K562 (cell line): Measurements from ENCODE around the gene BAK1. TPM values are rescaled to one million over a fixed set of nuclear protein-coding genes. Genes with fewer than 3 reads are reported as not detected.
A peak's percentile ranks its signal among the peaks of the same experiment; 100 is the strongest.

Experiments used
- ATAC-seq: fragments of 200-7000 bp; cut with Tn5 transposase; 3 replicates; pipeline ENCODE4 v1.9.1; 2020; ENCODE audit warnings: moderate library complexity
- BruUV-seq: library from RNA; stranded (reverse); fragments of 400-500 nt; replicated peaks from 2 replicates; lab custom pipeline; 2021; lab: Mats Ljungman, UMichigan
- CTCF ChIA-PET: fragments of 300-600 bp; formaldehyde crosslinking; extraction: SDS; loops from one replicate; lab custom pipeline; 2021; ENCODE audit warnings: low intra/inter-chr PET ratio; lab: Yijun Ruan, JAX
- POLR2A ChIA-PET: fragments of 300-600, 350-650 bp; sonication (Branson Sonifier 250); formaldehyde crosslinking; extraction: SDS; loops from one replicate; lab custom pipeline; 2021; ENCODE audit warnings: antibody characterized with exemption, inconsistent platforms; lab: Yijun Ruan, JAX
- DNase-seq, 4 experiments: peaks; one replicate each; pipeline versions ENCODE4 v3.0.0 to v3.0.0-alpha.2; 2011 to 2018; ENCODE audit warnings: low spot score in 3 of 4, mixed read lengths in 3 of 4; ENCODE audit errors: extremely low read depth in 1 of 4
- FAIRE-seq: peaks from 2 replicates; lab custom pipeline; 2011; peaks lifted over from hg19 to GRCh38; lab: Jason Lieb, UNC
- H2AFZ ChIP-seq: 2 replicates; pipeline ENCODE4 v1.6.0; 2011; ENCODE audit warnings: low read depth, low read length, control low read depth, inconsistent platforms
- H3K27ac ChIP-seq: fragments of 200-600 bp; 3 replicates; pipeline ENCODE4 v1.8.0; 2011; ENCODE audit warnings: low read depth, mild to moderate bottlenecking, control low read depth, inconsistent platforms, low read length, moderate library complexity, mixed read lengths; ENCODE audit errors: extremely low read depth
- H3K27me3 ChIP-seq, 2 experiments: fragments of 300-600 bp in 1 of 2; 2 replicates in 1 of 2; 3 replicates in 1 of 2; pipeline versions ENCODE4 v1.6.0 to v1.8.0; 2011; ENCODE audit warnings: inconsistent platforms in 2 of 2, low read length in 2 of 2, mild to moderate bottlenecking in 1 of 2, mixed read lengths in 1 of 2, moderate library complexity in 1 of 2; ENCODE audit not compliant: control insufficient read depth in 2 of 2, insufficient read depth in 2 of 2
- H3K36me3 ChIP-seq: fragments of 300-600 bp; 3 replicates; pipeline ENCODE4 v1.8.0; 2011; ENCODE audit warnings: mild to moderate bottlenecking, low read length, inconsistent platforms; ENCODE audit not compliant: control insufficient read depth, insufficient read depth
- H3K4me1 ChIP-seq, 2 experiments: fragments of 200-600 bp in 1 of 2; replicated peaks in 1 of 2; 2 replicates in 1 of 2; 3 replicates in 1 of 2; pipeline versions ENCODE4 v1.5.1 to v1.8.0; 2011; ENCODE audit warnings: inconsistent platforms in 2 of 2, low read length in 2 of 2, mild to moderate bottlenecking in 1 of 2, mixed read lengths in 1 of 2, moderate library complexity in 1 of 2; ENCODE audit not compliant: control insufficient read depth in 2 of 2, insufficient read depth in 2 of 2
- H3K4me2 ChIP-seq: 2 replicates; pipeline ENCODE4 v1.6.1; 2011; ENCODE audit warnings: low read length, control low read depth, inconsistent platforms, mixed read lengths; ENCODE audit not compliant: insufficient read depth
- H3K4me3 ChIP-seq: fragments of 200-600 bp; sonication (generic), shearing (Covaris generic); 2 replicates; pipeline ENCODE4 v1.5.1; 2016; ENCODE audit warnings: control low read depth, inconsistent platforms
- H3K79me2 ChIP-seq: fragments of 200-600 bp; 3 replicates; pipeline ENCODE4 v1.8.0; 2011; ENCODE audit warnings: low read length, inconsistent platforms; ENCODE audit not compliant: control insufficient read depth, insufficient read depth
- H3K9ac ChIP-seq, 2 experiments: 2 replicates each; pipeline versions ENCODE4 v1.6.0 to v1.6.1; 2011; ENCODE audit warnings: low read depth in 2 of 2, low read length in 2 of 2, control low read depth in 1 of 2, inconsistent platforms in 1 of 2, mild to moderate bottlenecking in 1 of 2, mixed read lengths in 1 of 2; ENCODE audit not compliant: insufficient read depth in 1 of 2
- H3K9me1 ChIP-seq: one replicate; pipeline ENCODE4 v1.6.0; 2011; ENCODE audit warnings: inconsistent platforms, mild to moderate bottlenecking, low read length, moderate library complexity; ENCODE audit not compliant: control insufficient read depth, insufficient read depth
- H3K9me3 ChIP-seq: replicated peaks from 2 replicates; pipeline ENCODE4 v1.5.1; 2011; ENCODE audit warnings: low read depth, low read length, inconsistent platforms; ENCODE audit not compliant: control insufficient read depth, insufficient read depth
- H4K20me1 ChIP-seq: replicated peaks from 2 replicates; pipeline ENCODE4 v1.6.1; 2011; ENCODE audit warnings: low read length, inconsistent platforms, mixed read lengths; ENCODE audit not compliant: control insufficient read depth, insufficient read depth
- NFIC ChIP-seq: fragments of 450-650 bp; IDR thresholded peaks from 2 replicates; pipeline ENCODE4 v1.6.1; 2017; ENCODE audit warnings: mild to moderate bottlenecking, inconsistent platforms
- ZBTB40 ChIP-seq, 2 experiments: fragments of 450-650 bp in 1 of 2; sonication (generic) in 1 of 2; formaldehyde crosslinking in 1 of 2; IDR thresholded peaks; 2 replicates each; pipeline versions ENCODE4 v1.7.1 to v1.9.0; 2016 to 2022; ENCODE audit warnings: inconsistent platforms in 1 of 2, mild to moderate bottlenecking in 1 of 2, missing genetic modification reagents in 1 of 2
- WGBS: fragments of 100-300 bp; shearing (Covaris generic); methylation state at CpG from one replicate; pipeline ENCODE4 v1.1.6; 2016; ENCODE audit warnings: low coverage, mixed read lengths; ENCODE audit not compliant: insufficient coverage; ENCODE audit errors: missing lambda C conversion rate; 5-methylcytosine and 5-hydroxymethylcytosine counted together
- in situ Hi-C: fragments of 300-500 bp; cut with MboI; formaldehyde crosslinking; loops from 4 replicates; pipeline ENCODE4 v1.15.0; 2018; ENCODE audit warnings: inconsistent platforms, mixed read lengths
- intact Hi-C: fragments of 100-400 bp; cut with micrococcal nuclease; formaldehyde crosslinking; loops from 2 replicates; pipeline ENCODE4 v1.14.2; 2022
- polyA plus RNA-seq, 8 experiments: library from polyadenylated mRNA; depleted of rRNA in 4 of 8; stranded (reverse) in 5 of 8; unstranded in 3 of 8; fragments of >200 nt; fragmentation: Nextera tagmentation in 2 of 8; fragmentation: Illumina TruSeq in 1 of 8; extraction: Ambion mirVana in 2 of 8; extraction: Trizol in 1 of 8; gene quantifications; 2 replicates each; pipeline versions ENCODE4 v1.2.1 to v1.2.3, GENCODE V29; 2011 to 2014; ENCODE audit warnings: inconsistent platforms in 1 of 8, missing spikeins in 1 of 8
- total RNA-seq, 7 experiments: library from RNA; depleted of rRNA in 6 of 7; stranded (reverse); fragments of >200 nt in 6 of 7; fragmentation: Illumina TruSeq in 2 of 7; extraction: Trizol in 2 of 7; gene quantifications; 2 replicates each; pipeline versions ENCODE4 v1.2.1 to v1.2.3, GENCODE V29; 2011 to 2021; ENCODE audit warnings: low replicate concordance in 1 of 7

Gene BAK1
- total and polyA plus RNA-seq, 9 of the 15 experiments (the other 6 are each of a cell fraction or from before 2014, with no cell fraction given) = 5.4 to 30.7 (median 18.9) TPM

GRCh38 chr6:33623895-33624381, 43.9 kb upstream of the BAK1 start:
- no peak overlapping the region for H3K4me3 ChIP-seq
- peaks cover 38% of the 10 kb centered on the region for H3K79me2 ChIP-seq
- no peak for TF ChIP-seq ZBTB40 (IDR thresholded peaks at IDR 0.05)
- TF ChIP-seq ZBTB40 (CRISPR knock-in tag; IDR thresholded peaks at IDR 0.05) = no peak
- TF ChIP-seq NFIC = peak; percentile 70
- H3K9me1 ChIP-seq = peaks cover 10% of the 10 kb centered on the region
- FAIRE-seq = no peak
- DNase-seq = no peak
- no peaks in the 10 kb centered on the region; the same call in 1 of the 2 replicates for H4K20me1 ChIP-seq
- no TSS peak for BruUV-seq
- peaks cover 14 to 37% of the 10 kb centered on the region in 2 experiments for H3K4me1 ChIP-seq
- H3K9ac ChIP-seq = no peak overlapping the region; a peak in 1 of 4 replicates
- POLR2A ChIA-PET = interaction anchor here (0.6 to 1.3 kb wide), 5 partner anchors 8 to 118 kb away, joined by 3 to 4 read pairs (median 3); no protein-coding TSS in a partner anchor
- no peak overlapping the region for H3K4me2 ChIP-seq
- peaks cover 41% of the 10 kb centered on the region; the same call in 2 of the 3 replicates for H3K36me3 ChIP-seq
- H2AFZ ChIP-seq = no peak overlapping the region
- no peak for ATAC-seq
- CTCF ChIA-PET = no interaction called here
- in situ Hi-C loops (no loop called here), intact Hi-C loops (no loop called here)
- H3K9me3 ChIP-seq = no peaks in the 10 kb centered on the region
- WGBS = 73% methylated on average over 6 of the region's 6 CpGs
- no peaks in the 10 kb centered on the region for H3K27me3 ChIP-seq
- H3K27ac ChIP-seq = no peak overlapping the region
